ENCODE measurements around the gene PJA2. TPM values are rescaled to one million over a fixed set of nuclear protein-coding genes. Genes with fewer than 3 reads are reported as not detected.

The PJA2 gene
- total and polyA plus RNA-seq, 2 donors (not counting 3 experiments of a cell fraction or from before 2014, with no cell fraction given) = 24.4 to 64.9 TPM

DNA sequence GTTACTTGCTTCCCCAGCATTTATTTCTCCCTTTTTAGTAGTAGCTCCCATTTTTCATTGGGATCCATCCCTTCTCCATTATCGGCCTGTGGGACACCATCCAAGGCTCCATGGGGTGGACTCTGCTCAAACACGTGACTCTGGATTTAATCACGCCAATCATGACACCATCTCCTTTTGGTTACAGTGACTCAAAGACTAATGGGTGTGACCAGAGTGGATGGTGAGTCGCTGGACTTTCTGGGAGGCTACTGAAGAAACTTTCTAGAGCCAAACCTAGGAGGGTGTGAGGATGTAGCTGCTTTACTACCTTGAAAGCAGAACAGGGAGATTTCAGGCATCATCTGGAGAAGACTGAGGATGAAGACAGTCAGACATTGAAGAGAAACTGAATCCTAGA is 93.1 kb downstream of the PJA2 start:
- Histone ChIP-seq H3K4me1 (ENCODE audit: control insufficient read depth, extremely low read depth, insufficient read depth, low read length) (no peaks in the 10 kb centered on the region), H3K4me3 (replicated peaks in 1 of 3; ENCODE audit: insufficient read depth in 1 of 3, low read depth in 1 of 3, low read length in 3 of 3) (no peak overlapping the region), H3K79me2 (ENCODE audit: control insufficient read depth, insufficient read depth, low read length) (no peaks in the 10 kb centered on the region), H3K4me2 (ENCODE audit: insufficient read depth, low read length) (no peak overlapping the region), H3K9ac (replicated peaks; ENCODE audit: extremely low read depth, insufficient read depth, low read length) (no peak overlapping the region), H3K36me3 (ENCODE audit: control insufficient read depth in 2 of 2, extremely low read depth in 1 of 2, insufficient read depth in 2 of 2, low read length in 2 of 2) (no peaks in the 10 kb centered on the region), H3K27me3 (ENCODE audit: control insufficient read depth in 2 of 2, insufficient read depth in 2 of 2, low read length in 2 of 2) (no peaks in the 10 kb centered on the region), H3K27ac (ENCODE audit: insufficient read depth, low read depth, low read length) (no peak overlapping the region), H3K9me3 (replicated peaks; ENCODE audit: control insufficient read depth, insufficient read depth, low read length) (no peaks in the 10 kb centered on the region), H2AFZ (ENCODE audit: low read depth, low read length) (no peak overlapping the region), H4K20me1 (replicated peaks; ENCODE audit: control insufficient read depth, extremely low read depth, insufficient read depth, low read length) (no peaks in the 10 kb centered on the region), H3K9me1 (replicated peaks; ENCODE audit: control insufficient read depth, extremely low read depth, insufficient read depth, low read length) (no peaks in the 10 kb centered on the region)
- FAIRE-seq (no peak), DNase-seq (ENCODE audit: low read depth, low spot score) (no peak)
- BruUV-seq (replicated peaks) = no TSS peak
- intact Hi-C loops (cut with micrococcal nuclease) = no loop called here
- dilution Hi-C loops (cut with MboI; ENCODE audit: extremely low pct_ligation_motif_present, low sequenced_read_pairs) = no loop called here
- ChIA-PET POLR2A (no interaction called here), CTCF (no interaction called here)
- TF ChIP-seq POLR2A (IDR thresholded peaks at IDR 0.05; ENCODE audit: low read depth, low read length) (no peak), MYC (IDR thresholded peaks at IDR 0.05; ENCODE audit: low read depth, low read length) (no peak), JUN (IDR thresholded peaks at IDR 0.05; ENCODE audit: borderline replicate concordance, insufficient read depth, insufficient read length, low read depth) (no peak), GATA2 (IDR thresholded peaks at IDR 0.05; ENCODE audit: insufficient read depth, insufficient read length, low read depth, low read length) (no peak), MAX (IDR thresholded peaks at IDR 0.05; ENCODE audit: insufficient read depth, insufficient read length) (no peak), FOS (IDR thresholded peaks at IDR 0.05; ENCODE audit: borderline replicate concordance, insufficient read depth, low read length) (no peak), EZH2 (IDR thresholded peaks at IDR 0.05; ENCODE audit: borderline replicate concordance, low read depth, low read length, severe bottlenecking) (no peak), POLR2AphosphoS5 (IDR thresholded peaks at IDR 0.05; ENCODE audit: insufficient read depth, low read depth, low read length) (no peak), CTCF (IDR thresholded peaks at IDR 0.05; ENCODE audit: extremely low read depth in 1 of 2, insufficient read depth in 1 of 2, low read depth in 1 of 2, low read length in 2 of 2) (no peak)

Measured in endothelial cell of umbilical vein (primary cell).